Measurements from ENCODE around the gene VSIG8.

DNA sequence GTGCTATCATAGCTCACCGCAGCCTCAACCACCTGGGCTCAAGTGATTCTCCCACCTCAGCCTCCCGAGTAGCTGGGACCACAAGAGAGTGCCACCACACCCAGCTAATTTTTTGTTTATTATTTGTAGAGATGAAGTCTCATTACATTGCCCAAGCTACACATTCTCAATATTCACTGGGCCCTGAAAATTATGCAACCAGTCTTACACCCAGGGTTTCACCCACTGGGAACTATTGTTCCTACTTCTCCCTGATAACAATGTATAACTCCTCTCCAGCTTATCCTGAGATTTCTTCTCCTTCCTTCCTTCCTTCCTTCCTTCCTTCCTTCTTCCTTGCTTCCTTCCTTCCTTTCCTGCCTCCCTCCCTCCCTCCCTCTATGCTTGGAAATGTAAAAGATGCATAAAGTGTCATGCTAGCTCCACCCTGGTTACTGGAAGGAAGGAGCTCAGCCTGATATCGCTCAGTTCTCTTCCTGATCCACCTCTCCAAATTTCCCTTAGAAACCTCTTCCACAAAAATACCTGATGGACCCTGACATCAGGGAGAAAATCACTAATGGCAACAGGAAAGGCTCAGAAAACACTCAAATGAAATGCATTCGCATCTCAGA lies 11.2 kb upstream of the VSIG8 start:
- TF ChIP-seq, protein P1, sequence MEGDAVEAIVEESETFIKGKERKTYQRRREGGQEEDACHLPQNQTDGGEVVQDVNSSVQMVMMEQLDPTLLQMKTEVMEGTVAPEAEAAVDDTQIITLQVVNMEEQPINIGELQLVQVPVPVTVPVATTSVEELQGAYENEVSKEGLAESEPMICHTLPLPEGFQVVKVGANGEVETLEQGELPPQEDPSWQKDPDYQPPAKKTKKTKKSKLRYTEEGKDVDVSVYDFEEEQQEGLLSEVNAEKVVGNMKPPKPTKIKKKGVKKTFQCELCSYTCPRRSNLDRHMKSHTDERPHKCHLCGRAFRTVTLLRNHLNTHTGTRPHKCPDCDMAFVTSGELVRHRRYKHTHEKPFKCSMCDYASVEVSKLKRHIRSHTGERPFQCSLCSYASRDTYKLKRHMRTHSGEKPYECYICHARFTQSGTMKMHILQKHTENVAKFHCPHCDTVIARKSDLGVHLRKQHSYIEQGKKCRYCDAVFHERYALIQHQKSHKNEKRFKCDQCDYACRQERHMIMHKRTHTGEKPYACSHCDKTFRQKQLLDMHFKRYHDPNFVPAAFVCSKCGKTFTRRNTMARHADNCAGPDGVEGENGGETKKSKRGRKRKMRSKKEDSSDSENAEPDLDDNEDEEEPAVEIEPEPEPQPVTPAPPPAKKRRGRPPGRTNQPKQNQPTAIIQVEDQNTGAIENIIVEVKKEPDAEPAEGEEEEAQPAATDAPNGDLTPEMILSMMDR (IDR thresholded peaks at IDR 0.05), result no peak
- TF ChIP-seq POLR2A (IDR thresholded peaks at IDR 0.05) (no peak), POLR2AphosphoS5 (IDR thresholded peaks at IDR 0.05) (no peak), EP300 (IDR thresholded peaks at IDR 0.05) (no peak)

Data from suprapubic skin (tissue), 4 donors.